ENCODE data around the gene SLC44A3. TPM values are rescaled to one million over a fixed set of nuclear protein-coding genes. Genes with fewer than 3 reads are reported as not detected.

SLC44A3 gene
- total RNA-seq, 1 experiment from 2014 or later: 32.0 TPM

- Mint-ChIP-seq H3K9me3 (ENCODE audit: low read depth, unreplicated experiment) (peaks cover 2% of the 10 kb centered on the region), H3K4me3 (ENCODE audit: low read depth, unreplicated experiment) (peak overlapping the region; percentile 88), H3K27me3 (ENCODE audit: unreplicated experiment) (no peaks in the 10 kb centered on the region), H3K4me1 (ENCODE audit: low read depth, unreplicated experiment) (peaks cover 33% of the 10 kb centered on the region), H3K36me3 (ENCODE audit: insufficient read depth, unreplicated experiment) (peaks cover 34% of the 10 kb centered on the region), H3K27ac (ENCODE audit: unreplicated experiment) (peak overlapping the region; percentile 27)
- DNase-seq: no peak
- intact Hi-C loops (cut with micrococcal nuclease; ENCODE audit: unreplicated experiment): no loop called here
- TF ChIP-seq, protein P1, sequence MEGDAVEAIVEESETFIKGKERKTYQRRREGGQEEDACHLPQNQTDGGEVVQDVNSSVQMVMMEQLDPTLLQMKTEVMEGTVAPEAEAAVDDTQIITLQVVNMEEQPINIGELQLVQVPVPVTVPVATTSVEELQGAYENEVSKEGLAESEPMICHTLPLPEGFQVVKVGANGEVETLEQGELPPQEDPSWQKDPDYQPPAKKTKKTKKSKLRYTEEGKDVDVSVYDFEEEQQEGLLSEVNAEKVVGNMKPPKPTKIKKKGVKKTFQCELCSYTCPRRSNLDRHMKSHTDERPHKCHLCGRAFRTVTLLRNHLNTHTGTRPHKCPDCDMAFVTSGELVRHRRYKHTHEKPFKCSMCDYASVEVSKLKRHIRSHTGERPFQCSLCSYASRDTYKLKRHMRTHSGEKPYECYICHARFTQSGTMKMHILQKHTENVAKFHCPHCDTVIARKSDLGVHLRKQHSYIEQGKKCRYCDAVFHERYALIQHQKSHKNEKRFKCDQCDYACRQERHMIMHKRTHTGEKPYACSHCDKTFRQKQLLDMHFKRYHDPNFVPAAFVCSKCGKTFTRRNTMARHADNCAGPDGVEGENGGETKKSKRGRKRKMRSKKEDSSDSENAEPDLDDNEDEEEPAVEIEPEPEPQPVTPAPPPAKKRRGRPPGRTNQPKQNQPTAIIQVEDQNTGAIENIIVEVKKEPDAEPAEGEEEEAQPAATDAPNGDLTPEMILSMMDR (IDR thresholded peaks at IDR 0.05; ENCODE audit: unreplicated experiment): no peak
- BruUV-seq (replicated peaks): no TSS peak
- CTCF ChIA-PET: interaction anchor here (0.7 to 1.0 kb wide), 4 partner anchors 10 to 224 kb away, joined by 3 to 4 read pairs (median 4); no protein-coding TSS in a partner anchor
Observed at GRCh38 chr1:94817712-94818111, 2.4 kb upstream of the SLC44A3 start.

GRCh38 chr1:94819238-94819944 lies 766 bp upstream of the SLC44A3 start:
- H3K9me3 Mint-ChIP-seq (ENCODE audit: low read depth, unreplicated experiment): no peaks in the 10 kb centered on the region
- peak; percentile 17 for DNase-seq
- peak overlapping the region; percentile 88 for H3K4me3 Mint-ChIP-seq (ENCODE audit: low read depth, unreplicated experiment)
- intact Hi-C loops (cut with micrococcal nuclease; ENCODE audit: unreplicated experiment): no loop called here
- TF ChIP-seq, protein P1 (IDR thresholded peaks at IDR 0.05; ENCODE audit: unreplicated experiment): no peak
- H3K27me3 Mint-ChIP-seq (ENCODE audit: unreplicated experiment): no peaks in the 10 kb centered on the region
- H3K4me1 Mint-ChIP-seq (ENCODE audit: low read depth, unreplicated experiment): peaks cover 37% of the 10 kb centered on the region
- H3K27ac Mint-ChIP-seq (ENCODE audit: unreplicated experiment): peak overlapping the region; percentile 82
- CTCF ChIA-PET: no interaction called here
- BruUV-seq (replicated peaks): TSS peak; percentile 38
- H3K36me3 Mint-ChIP-seq (ENCODE audit: insufficient read depth, unreplicated experiment): peaks cover 34% of the 10 kb centered on the region

GRCh38 chr1:94820936-94821335 lies 779 bp downstream of the SLC44A3 start:
- Mint-ChIP-seq H3K27me3 (ENCODE audit: unreplicated experiment) (no peaks in the 10 kb centered on the region), H3K9me3 (ENCODE audit: low read depth, unreplicated experiment) (no peaks in the 10 kb centered on the region), H3K4me1 (ENCODE audit: low read depth, unreplicated experiment) (peaks cover 37% of the 10 kb centered on the region), H3K4me3 (ENCODE audit: low read depth, unreplicated experiment) (peak overlapping the region; percentile 88), H3K27ac (ENCODE audit: unreplicated experiment) (peak overlapping the region; percentile 82), H3K36me3 (ENCODE audit: insufficient read depth, unreplicated experiment) (peaks cover 34% of the 10 kb centered on the region)
- CTCF ChIA-PET: interaction anchor here (1.4 to 1.8 kb wide), 3 partner anchors 12 to 221 kb away, joined by 3 to 5 read pairs (median 5); no protein-coding TSS in a partner anchor
- no peak for DNase-seq
- TSS peak; percentile 62 for BruUV-seq (replicated peaks)
- TF ChIP-seq, protein P1 (IDR thresholded peaks at IDR 0.05; ENCODE audit: unreplicated experiment): no peak
- intact Hi-C loops (cut with micrococcal nuclease; ENCODE audit: unreplicated experiment): no loop called here

GRCh38 chr1:94821636-94822305 lies 1.6 kb downstream of the SLC44A3 start:
- no peak for DNase-seq
- Mint-ChIP-seq H3K27me3 (ENCODE audit: unreplicated experiment) (no peaks in the 10 kb centered on the region), H3K27ac (ENCODE audit: unreplicated experiment) (peak overlapping the region; percentile 82), H3K36me3 (ENCODE audit: insufficient read depth, unreplicated experiment) (peaks cover 34% of the 10 kb centered on the region), H3K9me3 (ENCODE audit: low read depth, unreplicated experiment) (no peaks in the 10 kb centered on the region), H3K4me3 (ENCODE audit: low read depth, unreplicated experiment) (peak overlapping the region; percentile 88), H3K4me1 (ENCODE audit: low read depth, unreplicated experiment) (peaks cover 37% of the 10 kb centered on the region)
- TF ChIP-seq, protein P1 (IDR thresholded peaks at IDR 0.05; ENCODE audit: unreplicated experiment): no peak
- intact Hi-C loops (cut with micrococcal nuclease; ENCODE audit: unreplicated experiment): no loop called here
- CTCF ChIA-PET: interaction anchor here (0.9 to 1.8 kb wide), 5 partner anchors 11 to 220 kb away, joined by 3 to 5 read pairs (median 3); no protein-coding TSS in a partner anchor
- BruUV-seq (replicated peaks): no TSS peak
